K562 (cell line): Measurements from ENCODE around the gene PACS1. TPM values are rescaled to one million over a fixed set of nuclear protein-coding genes. Genes with fewer than 3 reads are reported as not detected.

Experiments
- ATAC-seq: fragments of 200-7000 bp; cut with Tn5 transposase; 3 replicates; pipeline ENCODE4 v1.9.1; 2020; ENCODE audit warnings: moderate library complexity
- BruUV-seq: library from RNA; stranded (reverse); fragments of 400-500 nt; replicated peaks from 2 replicates; lab custom pipeline; 2021; lab: Mats Ljungman, UMichigan
- CTCF ChIA-PET: fragments of 300-600 bp; formaldehyde crosslinking; extraction: SDS; loops from one replicate; lab custom pipeline; 2021; ENCODE audit warnings: low intra/inter-chr PET ratio; lab: Yijun Ruan, JAX
- POLR2A ChIA-PET: fragments of 300-600, 350-650 bp; sonication (Branson Sonifier 250); formaldehyde crosslinking; extraction: SDS; loops from one replicate; lab custom pipeline; 2021; ENCODE audit warnings: antibody characterized with exemption, inconsistent platforms; lab: Yijun Ruan, JAX
- DNase-seq, 4 experiments: peaks; one replicate each; pipeline versions ENCODE4 v3.0.0 to v3.0.0-alpha.2; 2011 to 2018; ENCODE audit warnings: low spot score in 3 of 4, mixed read lengths in 3 of 4; ENCODE audit errors: extremely low read depth in 1 of 4
- FAIRE-seq: peaks from 2 replicates; lab custom pipeline; 2011; peaks lifted over from hg19 to GRCh38; lab: Jason Lieb, UNC
- H2AFZ ChIP-seq: 2 replicates; pipeline ENCODE4 v1.6.0; 2011; ENCODE audit warnings: low read depth, low read length, control low read depth, inconsistent platforms
- H3K27ac ChIP-seq: fragments of 200-600 bp; 3 replicates; pipeline ENCODE4 v1.8.0; 2011; ENCODE audit warnings: low read depth, mild to moderate bottlenecking, control low read depth, inconsistent platforms, low read length, moderate library complexity, mixed read lengths; ENCODE audit errors: extremely low read depth
- H3K27me3 ChIP-seq, 2 experiments: fragments of 300-600 bp in 1 of 2; 2 replicates in 1 of 2; 3 replicates in 1 of 2; pipeline versions ENCODE4 v1.6.0 to v1.8.0; 2011; ENCODE audit warnings: inconsistent platforms in 2 of 2, low read length in 2 of 2, mild to moderate bottlenecking in 1 of 2, mixed read lengths in 1 of 2, moderate library complexity in 1 of 2; ENCODE audit not compliant: control insufficient read depth in 2 of 2, insufficient read depth in 2 of 2
- H3K36me3 ChIP-seq: fragments of 300-600 bp; 3 replicates; pipeline ENCODE4 v1.8.0; 2011; ENCODE audit warnings: mild to moderate bottlenecking, low read length, inconsistent platforms; ENCODE audit not compliant: control insufficient read depth, insufficient read depth
- H3K4me1 ChIP-seq, 2 experiments: fragments of 200-600 bp in 1 of 2; replicated peaks in 1 of 2; 2 replicates in 1 of 2; 3 replicates in 1 of 2; pipeline versions ENCODE4 v1.5.1 to v1.8.0; 2011; ENCODE audit warnings: inconsistent platforms in 2 of 2, low read length in 2 of 2, mild to moderate bottlenecking in 1 of 2, mixed read lengths in 1 of 2, moderate library complexity in 1 of 2; ENCODE audit not compliant: control insufficient read depth in 2 of 2, insufficient read depth in 2 of 2
- H3K4me2 ChIP-seq: 2 replicates; pipeline ENCODE4 v1.6.1; 2011; ENCODE audit warnings: low read length, control low read depth, inconsistent platforms, mixed read lengths; ENCODE audit not compliant: insufficient read depth
- H3K4me3 ChIP-seq: fragments of 200-600 bp; sonication (generic), shearing (Covaris generic); 2 replicates; pipeline ENCODE4 v1.5.1; 2016; ENCODE audit warnings: control low read depth, inconsistent platforms
- H3K79me2 ChIP-seq: fragments of 200-600 bp; 3 replicates; pipeline ENCODE4 v1.8.0; 2011; ENCODE audit warnings: low read length, inconsistent platforms; ENCODE audit not compliant: control insufficient read depth, insufficient read depth
- H3K9ac ChIP-seq, 2 experiments: 2 replicates each; pipeline versions ENCODE4 v1.6.0 to v1.6.1; 2011; ENCODE audit warnings: low read depth in 2 of 2, low read length in 2 of 2, control low read depth in 1 of 2, inconsistent platforms in 1 of 2, mild to moderate bottlenecking in 1 of 2, mixed read lengths in 1 of 2; ENCODE audit not compliant: insufficient read depth in 1 of 2
- H3K9me1 ChIP-seq: one replicate; pipeline ENCODE4 v1.6.0; 2011; ENCODE audit warnings: inconsistent platforms, mild to moderate bottlenecking, low read length, moderate library complexity; ENCODE audit not compliant: control insufficient read depth, insufficient read depth
- H3K9me3 ChIP-seq: replicated peaks from 2 replicates; pipeline ENCODE4 v1.5.1; 2011; ENCODE audit warnings: low read depth, low read length, inconsistent platforms; ENCODE audit not compliant: control insufficient read depth, insufficient read depth
- H4K20me1 ChIP-seq: replicated peaks from 2 replicates; pipeline ENCODE4 v1.6.1; 2011; ENCODE audit warnings: low read length, inconsistent platforms, mixed read lengths; ENCODE audit not compliant: control insufficient read depth, insufficient read depth
- CAMTA2 ChIP-seq: fragments of 250-450 bp; sonication (Bioruptor Pico); conservative IDR thresholded peaks from 2 replicates; pipeline ENCODE4 v1.5.1; 2022
- HDAC8 ChIP-seq: fragments of 450-650 bp; IDR thresholded peaks from 2 replicates; pipeline ENCODE4 v1.6.1; 2016; ENCODE audit warnings: mild to moderate bottlenecking, missing genetic modification characterization, moderate library complexity, missing compliant biosample characterization
- HSF4 ChIP-seq: fragments of 250-450 bp; sonication (Bioruptor Pico); IDR thresholded peaks from 2 replicates; pipeline ENCODE4 v2.1.2; 2022; ENCODE audit warnings: mild to moderate bottlenecking, moderate library complexity, borderline replicate concordance
- PHF20 ChIP-seq: fragments of 450-650 bp; IDR thresholded peaks from 2 replicates; pipeline ENCODE4 v1.6.1; 2018; ENCODE audit not compliant: partially characterized antibody
- PRPF4 ChIP-seq: fragments of 200-400 bp; formaldehyde crosslinking; IDR thresholded peaks from one replicate; pipeline ENCODE4 v1.6.1; 2017; ENCODE audit warnings: low read length, low read depth, mild to moderate bottlenecking; ENCODE audit not compliant: insufficient read depth, poor library complexity, severe bottlenecking
- PTBP1 ChIP-seq: fragments of 200-400 bp; formaldehyde crosslinking; IDR thresholded peaks from 2 replicates; pipeline ENCODE4 v1.6.1; 2017; ENCODE audit warnings: low read depth, low read length
- RFX1 ChIP-seq: fragments of 450-650 bp; IDR thresholded peaks from 2 replicates; pipeline ENCODE4 v1.6.1; 2016; ENCODE audit warnings: mild to moderate bottlenecking, moderate library complexity
- SIX5 ChIP-seq, 2 experiments: IDR thresholded peaks; 2 replicates each; pipeline ENCODE4 v1.6.1; 2011; ENCODE audit warnings: low read length in 2 of 2, borderline replicate concordance in 1 of 2, low read depth in 1 of 2, mild to moderate bottlenecking in 1 of 2, moderate library complexity in 1 of 2; ENCODE audit not compliant: insufficient read depth in 1 of 2
- SMAD1 ChIP-seq: fragments of 150-350 bp; IDR thresholded peaks from 2 replicates; pipeline ENCODE4 v1.6.1; 2014; ENCODE audit warnings: low read length, low read depth; ENCODE audit not compliant: partially characterized antibody
- YBX1 ChIP-seq: fragments of 450-650 bp; IDR thresholded peaks from 2 replicates; pipeline ENCODE4 v1.7.1; 2016; ENCODE audit warnings: mild to moderate bottlenecking
- ZKSCAN3 ChIP-seq: fragments of 250-450 bp; sonication (Bioruptor Pico); IDR thresholded peaks from 2 replicates; pipeline ENCODE4 v1.4.0; 2020
- ZNF41 ChIP-seq: fragments of 250-450 bp; sonication (Bioruptor Pico); conservative IDR thresholded peaks from 2 replicates; pipeline ENCODE4 v1.4.0; 2020; ENCODE audit warnings: mild to moderate bottlenecking
- ZNF561 ChIP-seq: fragments of 450-650 bp; formaldehyde crosslinking; conservative IDR thresholded peaks from 2 replicates; pipeline ENCODE4 v1.4.0; 2020; ENCODE audit warnings: mild to moderate bottlenecking, moderate library complexity
- WGBS: fragments of 100-300 bp; shearing (Covaris generic); methylation state at CpG from one replicate; pipeline ENCODE4 v1.1.6; 2016; ENCODE audit warnings: low coverage, mixed read lengths; ENCODE audit not compliant: insufficient coverage; ENCODE audit errors: missing lambda C conversion rate; 5-methylcytosine and 5-hydroxymethylcytosine counted together
- in situ Hi-C: fragments of 300-500 bp; cut with MboI; formaldehyde crosslinking; loops from 4 replicates; pipeline ENCODE4 v1.15.0; 2018; ENCODE audit warnings: inconsistent platforms, mixed read lengths
- intact Hi-C: fragments of 100-400 bp; cut with micrococcal nuclease; formaldehyde crosslinking; loops from 2 replicates; pipeline ENCODE4 v1.14.2; 2022
- polyA plus RNA-seq, 8 experiments: library from polyadenylated mRNA; depleted of rRNA in 4 of 8; stranded (reverse) in 5 of 8; unstranded in 3 of 8; fragments of >200 nt; fragmentation: Nextera tagmentation in 2 of 8; fragmentation: Illumina TruSeq in 1 of 8; extraction: Ambion mirVana in 2 of 8; extraction: Trizol in 1 of 8; gene quantifications; 2 replicates each; pipeline versions ENCODE4 v1.2.1 to v1.2.3, GENCODE V29; 2011 to 2014; ENCODE audit warnings: inconsistent platforms in 1 of 8, missing spikeins in 1 of 8
- total RNA-seq, 7 experiments: library from RNA; depleted of rRNA in 6 of 7; stranded (reverse); fragments of >200 nt in 6 of 7; fragmentation: Illumina TruSeq in 2 of 7; extraction: Trizol in 2 of 7; gene quantifications; 2 replicates each; pipeline versions ENCODE4 v1.2.1 to v1.2.3, GENCODE V29; 2011 to 2021; ENCODE audit warnings: low replicate concordance in 1 of 7

Gene PACS1
- total and polyA plus RNA-seq, 9 of the 15 experiments (the other 6 are each of a cell fraction or from before 2014, with no cell fraction given) = 0.34 to 28.1 (median 8.5) TPM

DNA sequence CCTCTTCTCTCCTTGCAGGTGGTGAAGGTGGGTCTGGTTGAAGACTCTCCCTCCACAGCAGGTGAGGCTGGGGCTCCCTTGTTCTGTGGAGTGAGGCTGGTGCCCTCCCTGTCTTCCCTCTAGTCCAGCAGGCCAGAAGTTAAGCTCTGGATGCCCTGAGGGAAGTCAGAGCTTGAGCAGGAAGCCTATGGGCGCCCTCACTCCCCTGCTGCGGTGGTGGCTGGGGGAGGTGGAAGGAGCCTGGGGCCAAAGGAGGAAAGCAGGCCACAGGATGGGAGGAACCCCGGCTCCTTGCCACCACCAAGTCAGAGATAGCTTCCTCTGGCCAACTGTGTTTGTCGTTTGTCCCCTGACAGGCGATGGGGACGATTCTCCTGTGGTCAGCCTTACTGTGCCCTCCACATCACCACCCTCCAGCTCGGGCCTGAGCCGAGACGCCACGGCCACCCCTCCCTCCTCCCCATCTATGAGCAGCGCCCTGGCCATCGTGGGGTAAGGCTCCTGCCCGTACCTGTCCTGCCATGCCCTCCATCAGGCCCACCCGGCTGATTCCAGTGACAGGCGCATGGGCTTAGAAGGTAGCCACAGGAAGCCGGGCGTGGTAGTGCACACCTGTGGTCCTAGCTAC, 168.8 kb downstream of the PACS1 start:
- Histone ChIP-seq H3K27ac (no peak overlapping the region), H3K27me3 (no peaks in the 10 kb centered on the region), H4K20me1 (peaks cover 5% of the 10 kb centered on the region; the same call in 1 of the 2 replicates), H3K4me3 (no peak overlapping the region), H3K9ac (peak overlapping the region in 1 of 2 experiments; percentile 57; a peak in 2 of 4 replicates), H3K36me3 (peaks cover 36% of the 10 kb centered on the region; the same call in 2 of the 3 replicates), H3K9me1 (no peaks in the 10 kb centered on the region), H3K9me3 (no peaks in the 10 kb centered on the region), H3K4me2 (no peak overlapping the region), H3K79me2 (no peaks in the 10 kb centered on the region), H3K4me1 (peaks cover 0 to 6% of the 10 kb centered on the region in 2 experiments; a peak in 1 of 5 replicates), H2AFZ (no peak overlapping the region)
- no peak for FAIRE-seq
- no peak for ATAC-seq
- DNase-seq = no peak
- no TSS peak for BruUV-seq
- TF ChIP-seq ZKSCAN3 (CRISPR knock-in tag) = no peak
- no peak for TF ChIP-seq ZNF561
- no peak for TF ChIP-seq PTBP1
- TF ChIP-seq CAMTA2 (CRISPR knock-in tag) = no peak
- no peak for TF ChIP-seq ZNF41 (CRISPR knock-in tag)
- TF ChIP-seq SMAD1 = no peak
- TF ChIP-seq PHF20 = no peak
- TF ChIP-seq HSF4 (CRISPR knock-in tag) = no peak
- TF ChIP-seq HDAC8 (tag) = no peak
- no peak for TF ChIP-seq RFX1
- no peak for TF ChIP-seq PRPF4
- TF ChIP-seq SIX5 (IDR thresholded peaks at IDR 0.05; ENCODE audit: borderline replicate concordance in 1 of 2, insufficient read depth in 1 of 2, low read depth in 1 of 2, low read length in 2 of 2) = no peak
- no peak for TF ChIP-seq YBX1
- 85% methylated on average over 13 of the region's 17 CpGs for WGBS
- POLR2A ChIA-PET = interaction anchor here (4.1 kb wide), 1 partner anchor 8 kb away, joined by 22 read pairs; no protein-coding TSS in a partner anchor
- intact Hi-C loops = no loop called here
- CTCF ChIA-PET = no interaction called here
- in situ Hi-C loops = no loop called here
